KMS-11 (cell line): Measurements from ENCODE around the gene SLC27A5.
A peak's percentile ranks its signal among the peaks of the same experiment; 100 is the strongest.

ENCODE experiments used
- H2AFZ ChIP-seq: fragments of 200-600 bp; sonication (generic); 2 replicates; pipeline ENCODE4 v1.6.1; 2016; ENCODE audit warnings: antibody characterized with exemption, mixed run types, low read depth
- H3K27ac ChIP-seq: fragments of 200-600 bp; sonication (generic); 2 replicates; pipeline ENCODE4 v1.6.1; 2016; ENCODE audit warnings: mild to moderate bottlenecking, mixed run types
- H3K27me3 ChIP-seq: fragments of 200-600 bp; sonication (generic); 2 replicates; pipeline ENCODE4 v1.6.1; 2017; ENCODE audit warnings: mild to moderate bottlenecking, low read depth, mixed run types, moderate library complexity; ENCODE audit not compliant: insufficient read depth
- H3K36me3 ChIP-seq: fragments of 200-600 bp; sonication (generic); 2 replicates; pipeline ENCODE4 v1.6.1; 2017; ENCODE audit warnings: mild to moderate bottlenecking, mixed run types; ENCODE audit not compliant: insufficient read depth
- H3K4me1 ChIP-seq: fragments of 200-600 bp; sonication (generic); 2 replicates; pipeline ENCODE4 v1.6.1; 2016; ENCODE audit warnings: mild to moderate bottlenecking, low read depth, mixed run types; ENCODE audit not compliant: poor library complexity, severe bottlenecking
- H3K4me2 ChIP-seq: fragments of 200-600 bp; sonication (generic); 2 replicates; pipeline ENCODE4 v1.7.0; 2016; ENCODE audit warnings: mild to moderate bottlenecking, mixed run types
- H3K4me3 ChIP-seq: fragments of 200-600 bp; sonication (generic); IDR thresholded peaks from 2 replicates; pipeline ENCODE4 v1.6.1; 2017; ENCODE audit warnings: low read depth, low read length, mixed read lengths; ENCODE audit not compliant: insufficient read depth
- H3K79me2 ChIP-seq: fragments of 200-600 bp; sonication (generic); 2 replicates; pipeline ENCODE4 v1.6.1; 2016; ENCODE audit warnings: low read depth, mixed run types; ENCODE audit not compliant: insufficient read depth
- H3K9ac ChIP-seq: fragments of 200-600 bp; sonication (generic); 2 replicates; pipeline ENCODE4 v1.6.1; 2016; ENCODE audit warnings: mild to moderate bottlenecking, mixed run types
- H4K20me1 ChIP-seq: fragments of 200-600 bp; sonication (generic); 2 replicates; pipeline ENCODE4 v1.6.1; 2016; ENCODE audit warnings: mild to moderate bottlenecking, mixed run types; ENCODE audit not compliant: insufficient read depth
- CTCF ChIP-seq: fragments of 200-600 bp; sonication (generic); conservative IDR thresholded peaks from 2 replicates; pipeline ENCODE4 v1.6.1; 2017; ENCODE audit warnings: low read depth, mild to moderate bottlenecking, antibody characterized with exemption, low read length, moderate library complexity, mixed read lengths

The SLC27A5 gene

GRCh38 chr19:58469241-58470013, 42.4 kb downstream of the SLC27A5 start:
- no peak overlapping the region for H2AFZ ChIP-seq
- H4K20me1 ChIP-seq: no peaks in the 10 kb centered on the region
- H3K27ac ChIP-seq: no peak overlapping the region
- peaks cover 9% of the 10 kb centered on the region for H3K4me1 ChIP-seq
- H3K36me3 ChIP-seq: peaks cover 5% of the 10 kb centered on the region; the same call in 1 of the 2 replicates
- H3K27me3 ChIP-seq: peaks cover 10% of the 10 kb centered on the region; the same call in 1 of the 2 replicates
- H3K4me2 ChIP-seq: no peak overlapping the region
- no peak overlapping the region for H3K9ac ChIP-seq
- no peak overlapping the region for H3K4me3 ChIP-seq
- TF ChIP-seq CTCF: no peak
- peaks cover 13% of the 10 kb centered on the region; the same call in 1 of the 2 replicates for H3K79me2 ChIP-seq

GRCh38 chr19:58468216-58468839, 43.5 kb downstream of the SLC27A5 start:
- Histone ChIP-seq H3K79me2 (peaks cover 13% of the 10 kb centered on the region; the same call in 1 of the 2 replicates), H3K9ac (no peak overlapping the region), H4K20me1 (no peaks in the 10 kb centered on the region), H3K4me3 (no peak overlapping the region), H3K4me2 (peak overlapping the region; percentile 67), H3K36me3 (peaks cover 5% of the 10 kb centered on the region; the same call in 1 of the 2 replicates), H2AFZ (no peak overlapping the region), H3K27ac (no peak overlapping the region), H3K27me3 (peaks cover 10% of the 10 kb centered on the region; the same call in 1 of the 2 replicates), H3K4me1 (peaks cover 6% of the 10 kb centered on the region)
- no peak for TF ChIP-seq CTCF

- H4K20me1 ChIP-seq: no peaks in the 10 kb centered on the region
- TF ChIP-seq CTCF: no peak
- H3K4me2 ChIP-seq: peak within 1 kb of the TSS; percentile 65
- H3K9ac ChIP-seq: peak within 1 kb of the TSS; percentile 56
- H3K27me3 ChIP-seq: peaks cover 10% of the 10 kb centered on the region; the same call in 1 of the 2 replicates
- no peaks in the 10 kb centered on the region; the same call in 1 of the 2 replicates for H3K36me3 ChIP-seq
- peaks cover 13% of the 10 kb centered on the region; the same call in 1 of the 2 replicates for H3K79me2 ChIP-seq
- H3K4me1 ChIP-seq: peaks cover 6% of the 10 kb centered on the region
- peak within 1 kb of the TSS; percentile 75 for H2AFZ ChIP-seq
- H3K4me3 ChIP-seq: no peak within 1 kb of the TSS
- no peak within 1 kb of the TSS for H3K27ac ChIP-seq
Measured at GRCh38 chr19:58466760-58467589, 44.8 kb downstream of the SLC27A5 start, which contains the start of gene ZNF324. Gene ZNF324, plus strand, starts transcription at chr19:58467080. Its CDS starts 2,106 bp downstream, at chr19:58469186.

GRCh38 chr19:58466089-58466759, 45.6 kb downstream of the SLC27A5 start:
- no peak for TF ChIP-seq CTCF
- Histone ChIP-seq H3K9ac (no peak overlapping the region; the same call in 1 of the 2 replicates), H3K27ac (no peak overlapping the region)

More at GRCh38 chr19:58466089-58466759, 45.6 kb downstream of the SLC27A5 start:
- Histone ChIP-seq H3K27me3 (peaks cover 10% of the 10 kb centered on the region; the same call in 1 of the 2 replicates), H3K36me3 (no peaks in the 10 kb centered on the region), H3K4me1 (peaks cover 6% of the 10 kb centered on the region), H3K79me2 (peaks cover 13% of the 10 kb centered on the region; the same call in 1 of the 2 replicates), H3K4me3 (no peak overlapping the region), H3K4me2 (peak overlapping the region; percentile 49; the same call in 1 of the 2 replicates), H2AFZ (peak overlapping the region; percentile 75), H4K20me1 (no peaks in the 10 kb centered on the region)
